OCI-LY1 (cell line): Measurements from ENCODE around the gene NGFR.

ENCODE experiments used
- H2AFZ ChIP-seq: fragments of 200-600 bp; sonication (generic), shearing (Covaris generic); 2 replicates; pipeline ENCODE4 v1.6.0; 2014; ENCODE audit warnings: antibody characterized with exemption, mild to moderate bottlenecking, low read length
- H3F3A ChIP-seq: fragments of 200-600 bp; sonication (generic), shearing (Covaris generic); 2 replicates; pipeline ENCODE4 v1.6.0; 2014; ENCODE audit warnings: mild to moderate bottlenecking, antibody characterized with exemption, low read length, moderate library complexity; ENCODE audit not compliant: insufficient read depth
- H3K27ac ChIP-seq: fragments of 200-600 bp; sonication (generic); 2 replicates; pipeline ENCODE4 v1.5.1; 2014; ENCODE audit warnings: low read length, mixed run types, mild to moderate bottlenecking, low read depth; ENCODE audit not compliant: poor library complexity, severe bottlenecking
- H3K27me3 ChIP-seq: fragments of 200-600 bp; sonication (generic); 2 replicates; pipeline ENCODE4 v1.6.0; 2014; ENCODE audit warnings: antibody characterized with exemption, mild to moderate bottlenecking, low read length, moderate library complexity; ENCODE audit not compliant: insufficient read depth
- H3K36me3 ChIP-seq: fragments of 200-600 bp; sonication (generic); 2 replicates; pipeline ENCODE4 v1.6.1; 2014; ENCODE audit warnings: mild to moderate bottlenecking, antibody characterized with exemption, low read length, moderate library complexity, mixed read lengths; ENCODE audit not compliant: insufficient read depth
- H3K4me1 ChIP-seq: fragments of 200-600 bp; sonication (generic); 2 replicates; pipeline ENCODE4 v1.5.1; 2014; ENCODE audit warnings: mild to moderate bottlenecking, low read length, moderate library complexity; ENCODE audit not compliant: insufficient read depth, severe bottlenecking
- H3K4me2 ChIP-seq: fragments of 200-600 bp; sonication (generic), shearing (Covaris generic); 2 replicates; pipeline ENCODE4 v1.6.1; 2014; ENCODE audit warnings: low read length
- H3K4me3 ChIP-seq: fragments of 200-600 bp; sonication (generic); 2 replicates; pipeline ENCODE4 v1.5.1; 2014; ENCODE audit warnings: low read length, low read depth, mild to moderate bottlenecking, mixed read lengths; ENCODE audit not compliant: poor library complexity, severe bottlenecking
- H3K79me2 ChIP-seq: fragments of 200-600 bp; shearing (Covaris generic); 2 replicates; pipeline ENCODE4 v1.6.1; 2016; ENCODE audit warnings: mixed run types, low read length, mixed read lengths; ENCODE audit not compliant: insufficient read depth
- H3K9ac ChIP-seq: fragments of 200-600 bp; sonication (generic), shearing (Covaris generic); 2 replicates; pipeline ENCODE4 v1.6.1; 2014; ENCODE audit warnings: mild to moderate bottlenecking, low read length, mixed read lengths
- H3K9me2 ChIP-seq: fragments of 200-600 bp; sonication (generic), shearing (Covaris generic); 2 replicates; pipeline ENCODE4 v1.6.1; 2014; ENCODE audit warnings: low read depth, mild to moderate bottlenecking, low read length, mixed read lengths
- H3K9me3 ChIP-seq: fragments of 200-600 bp; shearing (Covaris generic); 2 replicates; pipeline ENCODE4 v1.6.1; 2014; ENCODE audit warnings: low read length, mixed read lengths
- H4K20me1 ChIP-seq: fragments of 200-600 bp; sonication (generic), shearing (Covaris generic); 2 replicates; pipeline ENCODE4 v1.6.0; 2016; ENCODE audit warnings: mild to moderate bottlenecking, low read length; ENCODE audit not compliant: insufficient read depth
- CTCF ChIP-seq: fragments of 200-600 bp; sonication (generic), shearing (Covaris generic); IDR thresholded peaks from 2 replicates; pipeline ENCODE4 v1.5.1; 2017; ENCODE audit warnings: mild to moderate bottlenecking, antibody characterized with exemption, low read length, moderate library complexity, mixed read lengths
- EZH2 ChIP-seq: fragments of 200-600 bp; sonication (generic), shearing (Covaris generic); IDR thresholded peaks from 2 replicates; pipeline ENCODE4 v1.8.0; 2017; ENCODE audit warnings: borderline replicate concordance, mixed run types, mild to moderate bottlenecking, antibody characterized with exemption, low read length, moderate library complexity, mixed read lengths

Gene NGFR

DNA sequence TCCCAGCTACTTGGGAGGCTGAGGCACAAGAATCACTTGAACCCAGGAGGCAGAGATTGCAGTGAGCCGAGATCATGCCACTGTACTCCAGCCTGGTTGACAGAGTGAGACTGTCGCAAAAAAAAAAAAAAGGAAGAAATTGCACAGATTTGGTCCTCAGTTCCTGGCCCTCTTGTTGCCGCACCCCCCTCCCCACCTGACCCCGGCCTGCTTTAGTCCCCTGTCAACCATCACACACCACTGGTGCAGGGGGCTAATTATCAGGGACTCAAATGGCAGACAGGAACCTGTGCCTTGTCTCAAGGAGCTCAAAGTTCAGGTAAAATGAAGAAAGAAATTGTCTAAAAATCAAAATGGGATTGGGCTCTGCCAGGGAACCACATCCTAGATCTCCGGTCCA lies 28.1 kb downstream of the NGFR start:
- Histone ChIP-seq H3K4me1 (peaks cover 8% of the 10 kb centered on the region), H3K27ac (no peak overlapping the region), H3K79me2 (no peaks in the 10 kb centered on the region), H3F3A (no peaks in the 10 kb centered on the region), H3K9ac (no peak overlapping the region), H3K9me2 (no peaks in the 10 kb centered on the region), H3K4me3 (no peak overlapping the region), H4K20me1 (no peaks in the 10 kb centered on the region), H3K4me2 (no peak overlapping the region), H3K9me3 (no peaks in the 10 kb centered on the region), H3K36me3 (no peaks in the 10 kb centered on the region), H2AFZ (no peak overlapping the region), H3K27me3 (peaks cover 4% of the 10 kb centered on the region; the same call in 1 of the 2 replicates)
- TF ChIP-seq EZH2 (no peak), CTCF (no peak)

- no peak overlapping the region for H3K4me3 ChIP-seq
- no peaks in the 10 kb centered on the region for H3K9me2 ChIP-seq
- no peaks in the 10 kb centered on the region for H3K79me2 ChIP-seq
- no peak overlapping the region for H3K9ac ChIP-seq
- H3K9me3 ChIP-seq: no peaks in the 10 kb centered on the region
- no peak overlapping the region for H2AFZ ChIP-seq
- no peaks in the 10 kb centered on the region for H3K36me3 ChIP-seq
- H4K20me1 ChIP-seq: no peaks in the 10 kb centered on the region
- H3K4me2 ChIP-seq: no peak overlapping the region; the same call in 1 of the 2 replicates
- no peak overlapping the region for H3K27ac ChIP-seq
- no peaks in the 10 kb centered on the region for H3F3A ChIP-seq
- TF ChIP-seq EZH2: no peak
- TF ChIP-seq CTCF: no peak
- H3K4me1 ChIP-seq: peaks cover 8% of the 10 kb centered on the region
- peaks cover 4% of the 10 kb centered on the region; the same call in 1 of the 2 replicates for H3K27me3 ChIP-seq
Observed at GRCh38 chr17:49523706-49524472, 28.8 kb downstream of the NGFR start.

DNA sequence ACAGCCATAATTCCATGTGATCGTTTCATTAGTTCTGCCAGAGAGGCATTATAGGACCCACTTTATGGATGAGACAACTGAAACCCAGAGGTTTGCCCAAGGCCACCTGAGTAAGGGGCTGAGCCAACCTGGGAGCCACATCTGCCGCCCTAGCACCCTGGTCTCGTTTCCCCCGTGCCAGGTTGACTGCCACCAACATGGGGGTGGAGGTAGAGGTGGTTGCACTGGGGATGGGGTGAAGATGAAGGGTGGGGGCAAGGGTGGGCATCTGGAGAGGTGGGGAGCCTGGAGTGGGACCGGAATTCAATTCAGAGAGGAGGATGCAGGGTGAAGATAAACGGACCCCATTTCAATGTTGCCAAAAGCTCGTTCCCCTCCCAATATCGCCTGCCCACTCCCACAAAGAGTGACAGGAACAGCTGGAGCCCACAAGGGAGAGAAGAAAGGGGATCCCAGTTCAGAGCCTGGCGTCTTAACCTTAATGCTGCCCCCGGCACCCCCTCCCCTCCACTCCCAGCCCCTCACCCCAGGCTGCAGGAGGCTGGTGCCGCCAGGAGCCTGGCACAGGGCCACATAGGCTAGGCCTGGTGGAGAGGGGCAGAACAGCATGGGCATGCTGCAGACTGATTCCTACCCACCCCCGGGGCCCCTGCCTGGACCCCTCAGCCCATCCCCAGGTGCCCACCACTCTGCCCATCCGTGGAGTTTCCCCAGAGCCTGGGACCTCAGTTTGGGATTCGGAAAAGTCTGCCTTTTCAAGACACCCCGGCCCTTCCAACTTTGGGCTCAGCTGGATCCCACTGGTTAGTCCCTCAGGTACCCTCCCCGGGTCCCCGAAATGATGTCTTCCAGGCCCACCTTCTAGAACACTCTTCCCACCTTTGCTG lies 29.6 kb downstream of the NGFR start:
- TF ChIP-seq CTCF: no peak
- TF ChIP-seq EZH2: no peak
- Histone ChIP-seq H3K4me2 (no peak overlapping the region), H3K9me2 (no peaks in the 10 kb centered on the region), H3K4me3 (no peak overlapping the region), H3K36me3 (no peaks in the 10 kb centered on the region), H3K27me3 (peaks cover 4% of the 10 kb centered on the region; the same call in 1 of the 2 replicates), H4K20me1 (no peaks in the 10 kb centered on the region), H2AFZ (no peak overlapping the region), H3F3A (no peaks in the 10 kb centered on the region), H3K9ac (no peak overlapping the region), H3K9me3 (no peaks in the 10 kb centered on the region), H3K79me2 (no peaks in the 10 kb centered on the region), H3K27ac (no peak overlapping the region), H3K4me1 (peaks cover 8% of the 10 kb centered on the region)
